WTC11 (cell line): ENCODE data around the gene PDE4A. TPM values are rescaled to one million over a fixed set of nuclear protein-coding genes. Genes with fewer than 3 reads are reported as not detected.

ENCODE experiments used
- ATAC-seq: fragments of 200-7000 bp; cut with Tn5 transposase; 2 replicates; pipeline ENCODE4 v1.10.0; 2021; ENCODE audit warnings: mild to moderate bottlenecking, moderate library complexity
- CTCF ChIA-PET: fragments of 300-600 bp; sonication (Branson Sonifier 250); formaldehyde crosslinking; loops from one replicate; lab custom pipeline; 2021; ENCODE audit warnings: antibody characterized with exemption; lab: Charles Lee
- POLR2A ChIA-PET: fragments of 350-600 bp; sonication (Branson Sonifier 250); formaldehyde crosslinking; loops from one replicate; lab custom pipeline; 2021; ENCODE audit warnings: antibody characterized with exemption; lab: Charles Lee
- DNase-seq: peaks from one replicate; pipeline ENCODE4 v3.0.0; 2021; ENCODE audit warnings: low spot score
- H3K27ac Mint-ChIP-seq: 2 replicates; pipeline ENCODE4 v1.8.0; 2021; ENCODE audit warnings: mixed read lengths
- H3K27me3 Mint-ChIP-seq: 2 replicates; pipeline ENCODE4 v1.8.0; 2021; ENCODE audit warnings: low read depth, mild to moderate bottlenecking, moderate library complexity, mixed read lengths
- H3K36me3 Mint-ChIP-seq: 2 replicates; pipeline ENCODE4 v1.8.0; 2021; ENCODE audit warnings: mixed read lengths
- H3K4me1 Mint-ChIP-seq: 2 replicates; pipeline ENCODE4 v1.8.0; 2022; ENCODE audit warnings: mixed read lengths
- H3K4me3 Mint-ChIP-seq: 2 replicates; pipeline ENCODE4 v1.8.0; 2021; ENCODE audit warnings: mild to moderate bottlenecking, moderate library complexity, mixed read lengths
- H3K9me3 Mint-ChIP-seq: 2 replicates; pipeline ENCODE4 v1.8.0; 2021; ENCODE audit warnings: mixed read lengths
- ATF1 ChIP-seq: sonication (generic); formaldehyde crosslinking; IDR thresholded peaks from 2 replicates; pipeline ENCODE4 v1.8.1; 2023; ENCODE audit warnings: mild to moderate bottlenecking, moderate library complexity, missing genetic modification reagents
- CREB1 ChIP-seq: sonication (generic); formaldehyde crosslinking; IDR thresholded peaks from 2 replicates; pipeline ENCODE4 v1.8.0; 2023; ENCODE audit warnings: mild to moderate bottlenecking, missing genetic modification reagents
- CREM ChIP-seq: sonication (generic); formaldehyde crosslinking; IDR thresholded peaks from 2 replicates; pipeline ENCODE4 v1.8.1; 2022; ENCODE audit warnings: mild to moderate bottlenecking, missing genetic modification reagents, moderate library complexity
- GABPB1 ChIP-seq: sonication (generic); formaldehyde crosslinking; IDR thresholded peaks from 2 replicates; pipeline ENCODE4 v1.8.1; 2023; ENCODE audit warnings: mild to moderate bottlenecking, missing genetic modification reagents
- GRHL2 ChIP-seq: fragments of 250-450 bp; sonication (Bioruptor Pico); IDR thresholded peaks from 2 replicates; pipeline ENCODE4 v1.8.0; 2022; ENCODE audit warnings: mild to moderate bottlenecking, moderate library complexity; ENCODE audit not compliant: insufficient replicate concordance, severe bottlenecking
- GTF2I ChIP-seq: fragments of 250-450 bp; sonication (Bioruptor Pico); conservative IDR thresholded peaks from 2 replicates; pipeline ENCODE4 v1.4.0; 2021; ENCODE audit warnings: mild to moderate bottlenecking
- KAT7 ChIP-seq: sonication (generic); formaldehyde crosslinking; IDR thresholded peaks from 2 replicates; pipeline ENCODE4 v1.8.1; 2023; ENCODE audit warnings: missing genetic modification reagents, mild to moderate bottlenecking, borderline replicate concordance
- MXD4 ChIP-seq: fragments of 250-450 bp; sonication (Bioruptor Pico); IDR thresholded peaks from 2 replicates; pipeline ENCODE4 v1.8.0; 2021; ENCODE audit warnings: mild to moderate bottlenecking, moderate library complexity, borderline replicate concordance
- NFATC4 ChIP-seq: fragments of 250-450 bp; sonication (Bioruptor Pico); IDR thresholded peaks from 2 replicates; pipeline ENCODE4 v1.9.0; 2021; ENCODE audit warnings: mild to moderate bottlenecking
- NFE2L1 ChIP-seq: sonication (generic); formaldehyde crosslinking; IDR thresholded peaks from 2 replicates; pipeline ENCODE4 v1.8.1; 2023; ENCODE audit warnings: missing genetic modification reagents
- NFYB ChIP-seq: sonication (generic); formaldehyde crosslinking; conservative IDR thresholded peaks from 2 replicates; pipeline ENCODE4 v1.8.0; 2022; ENCODE audit warnings: low read depth, missing genetic modification reagents
- NR2C2 ChIP-seq: sonication (generic); formaldehyde crosslinking; IDR thresholded peaks from 2 replicates; pipeline ENCODE4 v1.8.0; 2022; ENCODE audit warnings: mild to moderate bottlenecking, missing genetic modification reagents
- PRRX2 ChIP-seq: fragments of 250-450 bp; sonication (Bioruptor Pico); IDR thresholded peaks from 2 replicates; pipeline ENCODE4 v1.8.0; 2021; ENCODE audit warnings: mild to moderate bottlenecking
- RELA ChIP-seq: sonication (generic); formaldehyde crosslinking; IDR thresholded peaks from 2 replicates; pipeline ENCODE4 v1.8.1; 2022; ENCODE audit warnings: missing genetic modification reagents, mild to moderate bottlenecking, borderline replicate concordance
- RORB ChIP-seq: fragments of 250-450 bp; sonication (Bioruptor Pico); IDR thresholded peaks from 2 replicates; pipeline ENCODE4 v1.9.0; 2021; ENCODE audit warnings: mild to moderate bottlenecking
- TCF7 ChIP-seq: sonication (generic); formaldehyde crosslinking; IDR thresholded peaks from 2 replicates; pipeline ENCODE4 v1.8.0; 2022; ENCODE audit warnings: mild to moderate bottlenecking, low read depth, missing genetic modification reagents, moderate library complexity
- TEAD1 ChIP-seq: sonication (generic); formaldehyde crosslinking; IDR thresholded peaks from 2 replicates; pipeline ENCODE4 v1.8.0; 2022; ENCODE audit warnings: mild to moderate bottlenecking, missing genetic modification reagents
- ZNF121 ChIP-seq: sonication (generic); formaldehyde crosslinking; IDR thresholded peaks from 2 replicates; pipeline ENCODE4 v1.8.0; 2023; ENCODE audit warnings: missing genetic modification reagents
- ZNF219 ChIP-seq: sonication (generic); formaldehyde crosslinking; IDR thresholded peaks from 2 replicates; pipeline ENCODE4 v1.8.0; 2023; ENCODE audit warnings: missing genetic modification reagents, mild to moderate bottlenecking, borderline replicate concordance
- ZNF232 ChIP-seq: sonication (generic); formaldehyde crosslinking; IDR thresholded peaks from 2 replicates; pipeline ENCODE4 v1.8.0; 2022; ENCODE audit warnings: mild to moderate bottlenecking, missing genetic modification reagents
- ZNF423 ChIP-seq: fragments of 250-450 bp; sonication (Bioruptor Pico); IDR thresholded peaks from 2 replicates; pipeline ENCODE4 v2.1.2; 2022; ENCODE audit warnings: mild to moderate bottlenecking, moderate library complexity
- ZNF671 ChIP-seq: fragments of 250-450 bp; sonication (Bioruptor Pico); IDR thresholded peaks from 2 replicates; pipeline ENCODE4 v1.8.0; 2021; ENCODE audit warnings: mild to moderate bottlenecking
- total RNA-seq: library from RNA; stranded (reverse); gene quantifications from 3 replicates; pipeline ENCODE4 v1.2.3, GENCODE V29; 2021
- TF ChIP-seq, protein P1 (sequence below): sonication (generic); formaldehyde crosslinking; IDR thresholded peaks from 2 replicates; pipeline ENCODE4 v1.8.1; 2023; ENCODE audit warnings: mild to moderate bottlenecking, missing genetic modification reagents, moderate library complexity
- TF ChIP-seq, protein P2 (sequence below): fragments of 250-450 bp; sonication (Bioruptor Pico); IDR thresholded peaks from 2 replicates; pipeline ENCODE4 v1.8.0; 2021; ENCODE audit warnings: mild to moderate bottlenecking
- TF ChIP-seq, protein P3 (sequence below): sonication (generic); formaldehyde crosslinking; IDR thresholded peaks from 2 replicates; pipeline ENCODE4 v1.8.1; 2023; ENCODE audit warnings: mild to moderate bottlenecking, missing genetic modification reagents, moderate library complexity
- TF ChIP-seq, protein P4 (sequence below): sonication (generic); formaldehyde crosslinking; IDR thresholded peaks from 2 replicates; pipeline ENCODE4 v1.8.0; 2023; ENCODE audit warnings: missing genetic modification reagents
- TF ChIP-seq, protein P5 (sequence below): fragments of 250-450 bp; sonication (Bioruptor Pico); IDR thresholded peaks from 2 replicates; pipeline ENCODE4 v1.9.0; 2021; ENCODE audit warnings: mild to moderate bottlenecking
- TF ChIP-seq, protein P6 (sequence below): fragments of 200-600 bp; IDR thresholded peaks from 2 replicates; pipeline ENCODE4 v1.8.0; 2022; ENCODE audit warnings: antibody characterized with exemption
- TF ChIP-seq, protein P7 (sequence below): sonication (generic); formaldehyde crosslinking; IDR thresholded peaks from 2 replicates; pipeline ENCODE4 v1.8.0; 2022; ENCODE audit warnings: mild to moderate bottlenecking, missing genetic modification reagents

Gene PDE4A
- total RNA-seq, 1 experiment from 2014 or later = 5.9 TPM

DNA sequence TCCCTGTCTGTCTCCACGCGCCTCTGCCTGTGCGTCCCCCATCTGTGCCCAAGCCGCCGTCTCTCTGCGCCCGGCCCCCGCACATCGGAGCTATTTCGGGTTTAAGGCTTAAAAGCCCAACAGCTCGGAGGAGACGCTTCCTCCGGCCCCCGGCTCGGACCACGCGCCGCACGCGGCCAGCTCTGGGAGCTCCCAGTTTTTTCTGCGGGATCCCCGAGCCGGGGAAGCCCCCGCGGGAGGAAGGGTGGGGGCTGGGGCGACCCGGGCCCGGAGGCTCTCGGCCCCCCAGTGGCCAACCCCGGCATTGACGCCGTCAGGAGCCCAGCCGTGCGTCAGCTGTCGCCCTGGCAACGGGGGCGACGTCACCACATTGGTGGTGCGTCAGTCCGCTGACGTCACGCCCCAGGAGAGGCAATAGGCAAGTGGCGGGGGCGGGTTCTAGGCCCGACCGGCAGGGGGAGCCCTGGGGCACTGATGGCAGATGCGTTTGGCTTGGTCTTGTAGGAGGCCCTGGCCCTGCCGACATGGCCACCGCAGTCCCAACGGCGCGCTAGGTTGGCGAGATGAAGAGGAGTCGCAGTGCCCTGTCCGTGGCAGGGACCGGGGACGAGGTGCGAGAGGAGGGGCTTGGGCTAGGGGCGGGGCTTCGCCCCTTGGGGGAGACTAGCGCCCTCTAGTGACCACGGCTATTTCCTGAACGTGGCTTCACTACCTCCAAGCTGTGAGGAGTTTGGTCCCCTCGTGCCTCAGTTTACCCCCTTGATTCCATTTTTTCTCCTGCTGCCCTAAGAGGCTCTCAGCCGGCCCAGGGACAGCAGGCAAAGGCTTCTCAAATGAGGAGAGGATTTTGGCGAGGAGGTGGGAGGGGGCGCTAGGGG is 3.7 kb upstream of the PDE4A start:
- Mint-ChIP-seq H3K27me3 (peaks cover 85% of the 10 kb centered on the region), H3K9me3 (no peaks in the 10 kb centered on the region), H3K4me1 (peaks cover 26% of the 10 kb centered on the region), H3K4me3 (peak overlapping the region; percentile 72), H3K36me3 (no peaks in the 10 kb centered on the region), H3K27ac (peak overlapping the region; percentile 90)
- ChIA-PET CTCF (interaction anchor here (0.6 to 5.9 kb wide), 71 partner anchors 11 to 1028 kb away, joined by 3 to 229 read pairs (median 4); partner anchors contain the start of genes ATG4D, CDC37, DNM2 and DNMT1), POLR2A (interaction anchor here (0.8 kb wide), 1 partner anchor 11 kb away, joined by 3 read pairs; no protein-coding TSS in a partner anchor)
- ATAC-seq (peak; percentile 52), DNase-seq (peak; percentile 97)
- peak; percentile 74; the same call in 1 of the 2 replicates for TF ChIP-seq RELA
- peak; percentile 99 for TF ChIP-seq CREM (CRISPR knock-in tag)
- TF ChIP-seq, protein P1, sequence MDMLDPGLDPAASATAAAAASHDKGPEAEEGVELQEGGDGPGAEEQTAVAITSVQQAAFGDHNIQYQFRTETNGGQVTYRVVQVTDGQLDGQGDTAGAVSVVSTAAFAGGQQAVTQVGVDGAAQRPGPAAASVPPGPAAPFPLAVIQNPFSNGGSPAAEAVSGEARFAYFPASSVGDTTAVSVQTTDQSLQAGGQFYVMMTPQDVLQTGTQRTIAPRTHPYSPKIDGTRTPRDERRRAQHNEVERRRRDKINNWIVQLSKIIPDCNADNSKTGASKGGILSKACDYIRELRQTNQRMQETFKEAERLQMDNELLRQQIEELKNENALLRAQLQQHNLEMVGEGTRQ (CRISPR knock-in tag) = no peak; the same call in 1 of the 2 replicates
- no peak; the same call in 1 of the 2 replicates for TF ChIP-seq KAT7 (CRISPR knock-in tag)
- TF ChIP-seq ZNF232 (CRISPR knock-in tag) = peak; percentile 80; the same call in 1 of the 2 replicates
- TF ChIP-seq, protein P2, sequence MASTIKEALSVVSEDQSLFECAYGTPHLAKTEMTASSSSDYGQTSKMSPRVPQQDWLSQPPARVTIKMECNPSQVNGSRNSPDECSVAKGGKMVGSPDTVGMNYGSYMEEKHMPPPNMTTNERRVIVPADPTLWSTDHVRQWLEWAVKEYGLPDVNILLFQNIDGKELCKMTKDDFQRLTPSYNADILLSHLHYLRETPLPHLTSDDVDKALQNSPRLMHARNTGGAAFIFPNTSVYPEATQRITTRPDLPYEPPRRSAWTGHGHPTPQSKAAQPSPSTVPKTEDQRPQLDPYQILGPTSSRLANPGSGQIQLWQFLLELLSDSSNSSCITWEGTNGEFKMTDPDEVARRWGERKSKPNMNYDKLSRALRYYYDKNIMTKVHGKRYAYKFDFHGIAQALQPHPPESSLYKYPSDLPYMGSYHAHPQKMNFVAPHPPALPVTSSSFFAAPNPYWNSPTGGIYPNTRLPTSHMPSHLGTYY (CRISPR knock-in tag) = peak; percentile 98
- TF ChIP-seq ZNF671 (CRISPR knock-in tag) = peak; percentile 97
- peak; percentile 98 for TF ChIP-seq MXD4 (CRISPR knock-in tag)
- TF ChIP-seq NFATC4 (CRISPR knock-in tag) = peak; percentile 94
- TF ChIP-seq, protein P3, sequence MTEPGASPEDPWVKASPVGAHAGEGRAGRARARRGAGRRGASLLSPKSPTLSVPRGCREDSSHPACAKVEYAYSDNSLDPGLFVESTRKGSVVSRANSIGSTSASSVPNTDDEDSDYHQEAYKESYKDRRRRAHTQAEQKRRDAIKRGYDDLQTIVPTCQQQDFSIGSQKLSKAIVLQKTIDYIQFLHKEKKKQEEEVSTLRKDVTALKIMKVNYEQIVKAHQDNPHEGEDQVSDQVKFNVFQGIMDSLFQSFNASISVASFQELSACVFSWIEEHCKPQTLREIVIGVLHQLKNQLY (CRISPR knock-in tag) = no peak
- peak; percentile 92; the same call in 1 of the 2 replicates for TF ChIP-seq ATF1 (CRISPR knock-in tag)
- TF ChIP-seq CREB1 = peak; percentile 87
- peak; percentile 98 for TF ChIP-seq PRRX2 (CRISPR knock-in tag)
- TF ChIP-seq ZNF219 (CRISPR knock-in tag) = no peak
- TF ChIP-seq ZNF121 (CRISPR knock-in tag) = 0 out of 2 replicates have a peak, but pooled peaks have one; percentile 5
- TF ChIP-seq ZNF423 (CRISPR knock-in tag) = 0 out of 2 replicates have a peak, but pooled peaks have one; percentile 60
- TF ChIP-seq NFE2L1 (CRISPR knock-in tag) = 0 out of 2 replicates have a peak, but pooled peaks have one; percentile 34
- TF ChIP-seq NR2C2 = no peak
- TF ChIP-seq GABPB1 (CRISPR knock-in tag) = peak; percentile 68
- TF ChIP-seq TCF7 = no peak
- no peak for TF ChIP-seq GRHL2 (CRISPR knock-in tag)
- 0 out of 2 replicates have a peak, but pooled peaks have one; percentile 64 for TF ChIP-seq GTF2I (CRISPR knock-in tag)
- TF ChIP-seq, protein P4, sequence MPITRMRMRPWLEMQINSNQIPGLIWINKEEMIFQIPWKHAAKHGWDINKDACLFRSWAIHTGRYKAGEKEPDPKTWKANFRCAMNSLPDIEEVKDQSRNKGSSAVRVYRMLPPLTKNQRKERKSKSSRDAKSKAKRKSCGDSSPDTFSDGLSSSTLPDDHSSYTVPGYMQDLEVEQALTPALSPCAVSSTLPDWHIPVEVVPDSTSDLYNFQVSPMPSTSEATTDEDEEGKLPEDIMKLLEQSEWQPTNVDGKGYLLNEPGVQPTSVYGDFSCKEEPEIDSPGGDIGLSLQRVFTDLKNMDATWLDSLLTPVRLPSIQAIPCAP (CRISPR knock-in tag) = no peak
- no peak for TF ChIP-seq NFYB (CRISPR knock-in tag)
- 0 out of 2 replicates have a peak, but pooled peaks have one; percentile 25 for TF ChIP-seq TEAD1 (CRISPR knock-in tag)
- TF ChIP-seq, protein P5, sequence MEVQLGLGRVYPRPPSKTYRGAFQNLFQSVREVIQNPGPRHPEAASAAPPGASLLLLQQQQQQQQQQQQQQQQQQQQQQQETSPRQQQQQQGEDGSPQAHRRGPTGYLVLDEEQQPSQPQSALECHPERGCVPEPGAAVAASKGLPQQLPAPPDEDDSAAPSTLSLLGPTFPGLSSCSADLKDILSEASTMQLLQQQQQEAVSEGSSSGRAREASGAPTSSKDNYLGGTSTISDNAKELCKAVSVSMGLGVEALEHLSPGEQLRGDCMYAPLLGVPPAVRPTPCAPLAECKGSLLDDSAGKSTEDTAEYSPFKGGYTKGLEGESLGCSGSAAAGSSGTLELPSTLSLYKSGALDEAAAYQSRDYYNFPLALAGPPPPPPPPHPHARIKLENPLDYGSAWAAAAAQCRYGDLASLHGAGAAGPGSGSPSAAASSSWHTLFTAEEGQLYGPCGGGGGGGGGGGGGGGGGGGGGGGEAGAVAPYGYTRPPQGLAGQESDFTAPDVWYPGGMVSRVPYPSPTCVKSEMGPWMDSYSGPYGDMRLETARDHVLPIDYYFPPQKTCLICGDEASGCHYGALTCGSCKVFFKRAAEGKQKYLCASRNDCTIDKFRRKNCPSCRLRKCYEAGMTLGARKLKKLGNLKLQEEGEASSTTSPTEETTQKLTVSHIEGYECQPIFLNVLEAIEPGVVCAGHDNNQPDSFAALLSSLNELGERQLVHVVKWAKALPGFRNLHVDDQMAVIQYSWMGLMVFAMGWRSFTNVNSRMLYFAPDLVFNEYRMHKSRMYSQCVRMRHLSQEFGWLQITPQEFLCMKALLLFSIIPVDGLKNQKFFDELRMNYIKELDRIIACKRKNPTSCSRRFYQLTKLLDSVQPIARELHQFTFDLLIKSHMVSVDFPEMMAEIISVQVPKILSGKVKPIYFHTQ (CRISPR knock-in tag) = peak; percentile 98; the same call in 1 of the 2 replicates
- TF ChIP-seq, protein P6, sequence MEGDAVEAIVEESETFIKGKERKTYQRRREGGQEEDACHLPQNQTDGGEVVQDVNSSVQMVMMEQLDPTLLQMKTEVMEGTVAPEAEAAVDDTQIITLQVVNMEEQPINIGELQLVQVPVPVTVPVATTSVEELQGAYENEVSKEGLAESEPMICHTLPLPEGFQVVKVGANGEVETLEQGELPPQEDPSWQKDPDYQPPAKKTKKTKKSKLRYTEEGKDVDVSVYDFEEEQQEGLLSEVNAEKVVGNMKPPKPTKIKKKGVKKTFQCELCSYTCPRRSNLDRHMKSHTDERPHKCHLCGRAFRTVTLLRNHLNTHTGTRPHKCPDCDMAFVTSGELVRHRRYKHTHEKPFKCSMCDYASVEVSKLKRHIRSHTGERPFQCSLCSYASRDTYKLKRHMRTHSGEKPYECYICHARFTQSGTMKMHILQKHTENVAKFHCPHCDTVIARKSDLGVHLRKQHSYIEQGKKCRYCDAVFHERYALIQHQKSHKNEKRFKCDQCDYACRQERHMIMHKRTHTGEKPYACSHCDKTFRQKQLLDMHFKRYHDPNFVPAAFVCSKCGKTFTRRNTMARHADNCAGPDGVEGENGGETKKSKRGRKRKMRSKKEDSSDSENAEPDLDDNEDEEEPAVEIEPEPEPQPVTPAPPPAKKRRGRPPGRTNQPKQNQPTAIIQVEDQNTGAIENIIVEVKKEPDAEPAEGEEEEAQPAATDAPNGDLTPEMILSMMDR = peak; percentile 99
- TF ChIP-seq, protein P7, sequence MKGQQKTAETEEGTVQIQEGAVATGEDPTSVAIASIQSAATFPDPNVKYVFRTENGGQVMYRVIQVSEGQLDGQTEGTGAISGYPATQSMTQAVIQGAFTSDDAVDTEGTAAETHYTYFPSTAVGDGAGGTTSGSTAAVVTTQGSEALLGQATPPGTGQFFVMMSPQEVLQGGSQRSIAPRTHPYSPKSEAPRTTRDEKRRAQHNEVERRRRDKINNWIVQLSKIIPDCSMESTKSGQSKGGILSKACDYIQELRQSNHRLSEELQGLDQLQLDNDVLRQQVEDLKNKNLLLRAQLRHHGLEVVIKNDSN (CRISPR knock-in tag) = peak; percentile 15; the same call in 1 of the 2 replicates
- no peak for TF ChIP-seq RORB (CRISPR knock-in tag)
